OCI-LY7 (cell line): Measurements from ENCODE around the gene ANKRD44.

ENCODE experiments used
- CTCF ChIP-seq: fragments of 200-600 bp; sonication (generic); conservative IDR thresholded peaks from 2 replicates; pipeline ENCODE4 v1.5.1; 2014; ENCODE audit warnings: mild to moderate bottlenecking, antibody characterized with exemption, low read length, moderate library complexity, mixed read lengths
- EZH2phosphoT487 ChIP-seq: fragments of 200-600 bp; sonication (generic); IDR thresholded peaks from 2 replicates; pipeline ENCODE4 v1.6.1; 2018; ENCODE audit warnings: low read depth, borderline replicate concordance, mild to moderate bottlenecking, mixed run types, antibody characterized with exemption, low read length, moderate library complexity, mixed read lengths

GRCh38 chr2:197198890-197199289 lies 111.7 kb downstream of the ANKRD44 start:
- no peak for TF ChIP-seq CTCF
- TF ChIP-seq EZH2phosphoT487 = no peak
